PFSK-1 (cell line): ENCODE data around the gene TCF7.

Source experiments
- FOXP2 ChIP-seq: optimal IDR thresholded peaks from 2 replicates; pipeline ENCODE3; 2011; ENCODE audit warnings: borderline replicate concordance, control low read depth, inconsistent platforms; ENCODE audit not compliant: insufficient read depth; ENCODE audit errors: extremely low read length, extremely low read depth
- POLR2AphosphoS5 ChIP-seq: IDR thresholded peaks from 2 replicates; pipeline ENCODE4 v1.6.1; 2012; ENCODE audit warnings: low read depth, mild to moderate bottlenecking, control low read depth, low read length, moderate library complexity
- TAF1 ChIP-seq: IDR thresholded peaks from 2 replicates; pipeline ENCODE4 v1.6.1; 2012; ENCODE audit warnings: low read length, control low read depth, borderline replicate concordance; ENCODE audit not compliant: insufficient read depth
- TF ChIP-seq, protein P1 (sequence below), 2 experiments: IDR thresholded peaks; 2 replicates each; pipeline versions ENCODE4 v1.6.1 to v1.8.0; 2011 to 2012; ENCODE audit warnings: low read depth in 2 of 2, low read length in 2 of 2, control low read depth in 1 of 2, inconsistent platforms in 1 of 2, mild to moderate bottlenecking in 1 of 2, moderate library complexity in 1 of 2; ENCODE audit not compliant: insufficient read depth in 1 of 2

GRCh38 chr5:134133995-134134541 is 19.6 kb downstream of the TCF7 start:
- TF ChIP-seq POLR2AphosphoS5 (no peak), TAF1 (no peak), FOXP2 (no peak)
- TF ChIP-seq, protein P1, sequence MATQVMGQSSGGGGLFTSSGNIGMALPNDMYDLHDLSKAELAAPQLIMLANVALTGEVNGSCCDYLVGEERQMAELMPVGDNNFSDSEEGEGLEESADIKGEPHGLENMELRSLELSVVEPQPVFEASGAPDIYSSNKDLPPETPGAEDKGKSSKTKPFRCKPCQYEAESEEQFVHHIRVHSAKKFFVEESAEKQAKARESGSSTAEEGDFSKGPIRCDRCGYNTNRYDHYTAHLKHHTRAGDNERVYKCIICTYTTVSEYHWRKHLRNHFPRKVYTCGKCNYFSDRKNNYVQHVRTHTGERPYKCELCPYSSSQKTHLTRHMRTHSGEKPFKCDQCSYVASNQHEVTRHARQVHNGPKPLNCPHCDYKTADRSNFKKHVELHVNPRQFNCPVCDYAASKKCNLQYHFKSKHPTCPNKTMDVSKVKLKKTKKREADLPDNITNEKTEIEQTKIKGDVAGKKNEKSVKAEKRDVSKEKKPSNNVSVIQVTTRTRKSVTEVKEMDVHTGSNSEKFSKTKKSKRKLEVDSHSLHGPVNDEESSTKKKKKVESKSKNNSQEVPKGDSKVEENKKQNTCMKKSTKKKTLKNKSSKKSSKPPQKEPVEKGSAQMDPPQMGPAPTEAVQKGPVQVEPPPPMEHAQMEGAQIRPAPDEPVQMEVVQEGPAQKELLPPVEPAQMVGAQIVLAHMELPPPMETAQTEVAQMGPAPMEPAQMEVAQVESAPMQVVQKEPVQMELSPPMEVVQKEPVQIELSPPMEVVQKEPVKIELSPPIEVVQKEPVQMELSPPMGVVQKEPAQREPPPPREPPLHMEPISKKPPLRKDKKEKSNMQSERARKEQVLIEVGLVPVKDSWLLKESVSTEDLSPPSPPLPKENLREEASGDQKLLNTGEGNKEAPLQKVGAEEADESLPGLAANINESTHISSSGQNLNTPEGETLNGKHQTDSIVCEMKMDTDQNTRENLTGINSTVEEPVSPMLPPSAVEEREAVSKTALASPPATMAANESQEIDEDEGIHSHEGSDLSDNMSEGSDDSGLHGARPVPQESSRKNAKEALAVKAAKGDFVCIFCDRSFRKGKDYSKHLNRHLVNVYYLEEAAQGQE (IDR thresholded peaks at IDR 0.05; ENCODE audit: insufficient read depth in 1 of 2, low read depth in 2 of 2, low read length in 2 of 2): no peak
